HG03135 (cell line): Measurements from ENCODE around the gene NXPH1.

ENCODE experiments used
- ATAC-seq: cut with Tn5 transposase; IDR thresholded peaks from one replicate; pipeline ENCODE4 v1.9.1; 2021; ENCODE audit warnings: mild to moderate bottlenecking, moderate library complexity; ENCODE audit not compliant: unreplicated experiment

The NXPH1 gene

GRCh38 chr7:8491544-8492489 lies 58.4 kb downstream of the NXPH1 start:
- ATAC-seq = no peak

- no peak for ATAC-seq
Observed at GRCh38 chr7:8499128-8499527, 65.7 kb downstream of the NXPH1 start.

GRCh38 chr7:8500286-8500685 lies 66.9 kb downstream of the NXPH1 start:
- no peak for ATAC-seq

GRCh38 chr7:8507566-8507965 lies 74.2 kb downstream of the NXPH1 start:
- no peak for ATAC-seq

- no peak for ATAC-seq
Observed at GRCh38 chr7:8509621-8510020, 76.2 kb downstream of the NXPH1 start.

GRCh38 chr7:8511855-8512254 lies 78.4 kb downstream of the NXPH1 start:
- ATAC-seq = no peak

- no peak for ATAC-seq
Observed at GRCh38 chr7:8514781-8515519, 81.5 kb downstream of the NXPH1 start.

- no peak for ATAC-seq
Observed at GRCh38 chr7:8515640-8516185, 82.3 kb downstream of the NXPH1 start.

GRCh38 chr7:8516976-8517375 lies 83.6 kb downstream of the NXPH1 start:
- no peak for ATAC-seq

GRCh38 chr7:8528311-8528710 lies 94.9 kb downstream of the NXPH1 start:
- no peak for ATAC-seq

GRCh38 chr7:8531991-8532515 lies 98.6 kb downstream of the NXPH1 start:
- no peak for ATAC-seq

GRCh38 chr7:8536431-8536830 lies 103.0 kb downstream of the NXPH1 start:
- ATAC-seq = no peak

GRCh38 chr7:8549046-8549445 lies 115.6 kb downstream of the NXPH1 start:
- no peak for ATAC-seq

GRCh38 chr7:8560501-8560900 lies 127.1 kb downstream of the NXPH1 start:
- ATAC-seq = no peak

GRCh38 chr7:8561449-8561848 lies 128.0 kb downstream of the NXPH1 start:
- ATAC-seq = no peak

GRCh38 chr7:8564281-8564680 lies 130.9 kb downstream of the NXPH1 start:
- no peak for ATAC-seq

- ATAC-seq = no peak
Observed at GRCh38 chr7:8566016-8566415, 132.6 kb downstream of the NXPH1 start.

GRCh38 chr7:8567626-8568025 lies 134.2 kb downstream of the NXPH1 start:
- ATAC-seq = no peak

GRCh38 chr7:8579661-8580194 lies 146.3 kb downstream of the NXPH1 start:
- ATAC-seq = no peak

- ATAC-seq = no peak
Observed at GRCh38 chr7:8581842-8582241, 148.4 kb downstream of the NXPH1 start.

GRCh38 chr7:8582728-8583127 lies 149.3 kb downstream of the NXPH1 start:
- ATAC-seq = no peak
